ENCODE measurements around the gene LRSAM1.

LRSAM1 gene

DNA sequence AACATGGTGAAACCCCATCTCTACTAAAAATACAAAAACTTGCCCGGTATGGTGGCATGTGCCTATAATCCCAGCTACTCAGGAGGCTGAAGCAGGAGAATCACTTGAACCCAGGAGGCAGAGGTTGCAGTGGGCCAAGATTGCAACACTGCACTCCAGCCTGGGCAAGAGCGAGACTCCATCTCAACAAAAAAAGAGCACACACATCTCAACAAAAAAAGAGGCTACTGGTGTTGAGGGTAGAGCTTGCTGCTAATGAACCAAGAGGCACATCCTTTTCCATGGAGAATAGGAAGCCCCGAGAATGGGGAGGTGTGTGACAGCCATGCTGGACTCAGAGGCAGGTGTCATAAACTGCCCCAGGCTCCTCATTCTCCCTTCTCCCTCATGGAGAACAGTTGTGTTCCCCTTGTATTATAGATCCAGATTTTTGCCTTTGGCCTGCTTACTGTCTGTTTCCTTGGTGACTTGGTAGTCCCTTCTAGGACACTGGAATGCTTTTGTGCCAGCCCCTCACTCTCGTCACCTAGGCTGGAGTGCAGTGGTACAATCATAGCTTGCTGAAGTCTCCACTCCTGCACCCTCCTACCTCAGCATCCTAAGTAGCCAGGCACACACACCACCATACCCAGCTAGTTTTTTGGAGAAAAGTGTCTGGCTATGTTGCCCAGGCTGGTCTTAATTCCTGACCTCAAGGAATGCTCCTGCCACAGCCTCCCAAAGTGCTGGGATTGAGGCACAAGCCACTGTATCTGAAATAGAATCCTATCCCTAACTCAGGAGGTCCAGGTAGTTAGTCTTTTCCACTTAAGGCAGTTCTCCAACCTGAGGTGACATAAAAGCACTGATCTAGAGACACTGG, 5.2 kb upstream of the LRSAM1 start:
- peaks cover 37% of the 10 kb centered on the region for H3K4me1 Mint-ChIP-seq (ENCODE audit: low read depth)
- no peaks in the 10 kb centered on the region for H3K27me3 Mint-ChIP-seq
- H3K27ac Mint-ChIP-seq = peak overlapping the region; percentile 89
- H3K36me3 Mint-ChIP-seq = peaks cover 37% of the 10 kb centered on the region
- H3K9me3 Mint-ChIP-seq (ENCODE audit: low read depth) = no peaks in the 10 kb centered on the region
- H3K4me3 Mint-ChIP-seq = peak overlapping the region; percentile 5

DNA sequence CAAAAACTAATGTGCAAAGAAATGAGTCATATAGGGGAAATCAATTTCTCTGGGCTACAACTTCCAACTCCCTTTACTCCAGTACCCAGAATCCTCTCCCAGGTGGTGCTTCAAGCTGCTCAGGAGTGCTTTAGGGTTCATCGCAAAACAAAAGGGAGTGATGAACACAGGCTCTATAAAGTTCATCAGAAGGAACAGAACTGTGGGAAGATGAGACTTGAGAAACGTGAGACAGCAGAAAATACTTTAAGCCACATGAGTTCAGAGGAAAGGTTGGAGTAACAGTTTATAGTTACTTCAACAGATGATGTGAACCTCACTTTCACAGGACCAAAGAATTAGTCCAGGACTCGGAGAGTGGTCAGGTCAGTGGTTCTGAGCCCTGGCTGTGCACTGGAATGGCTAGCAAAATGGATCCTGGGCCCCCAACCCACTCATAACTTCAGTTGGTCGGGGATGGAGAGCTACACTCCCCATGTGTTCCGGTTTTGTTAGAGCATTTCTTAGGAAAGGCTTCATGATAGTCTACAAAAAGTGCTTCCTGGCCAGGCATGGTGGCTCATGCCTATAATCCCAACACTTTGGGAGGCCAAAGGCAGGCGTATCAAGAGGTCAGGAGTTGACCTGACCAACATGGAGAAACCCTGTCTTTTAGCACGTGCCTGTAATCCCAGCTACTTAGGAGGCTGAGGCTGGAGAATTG, 4.4 kb upstream of the LRSAM1 start:
- peak overlapping the region; percentile 96 for H3K4me3 Mint-ChIP-seq
- H3K36me3 Mint-ChIP-seq = peaks cover 37% of the 10 kb centered on the region

DNA sequence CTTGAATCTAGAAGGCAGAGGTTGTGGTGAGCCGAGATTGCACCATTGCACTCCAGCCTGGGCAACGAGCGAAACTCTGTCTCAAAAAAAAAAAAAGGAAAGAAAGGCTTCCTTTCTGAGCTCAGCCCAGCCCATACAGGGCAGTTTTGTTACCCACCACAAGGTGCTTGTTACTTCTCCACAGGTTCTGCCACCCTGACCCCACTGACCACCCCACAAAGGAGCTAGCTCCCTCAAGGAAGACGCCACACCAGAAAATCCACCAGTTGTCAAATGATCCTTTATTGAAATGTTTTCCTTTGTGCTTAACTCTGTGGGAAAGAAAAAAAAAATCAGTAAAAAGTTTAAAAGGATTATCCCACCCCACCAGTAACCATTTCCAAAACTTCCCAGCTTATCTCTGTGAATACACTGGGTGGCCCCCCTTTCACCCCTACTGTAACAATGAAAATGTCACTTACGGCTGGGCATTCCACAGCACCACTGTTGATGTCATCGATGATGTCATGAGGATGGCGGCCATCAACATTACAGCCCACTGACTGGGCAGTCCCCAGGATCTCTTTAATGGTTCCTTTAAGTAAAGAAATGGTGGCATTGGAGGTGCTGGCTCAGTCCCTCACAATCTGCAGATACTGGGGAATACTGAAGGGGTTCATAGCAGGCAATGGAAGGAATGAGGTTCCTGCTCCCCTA, 3.7 kb upstream of the LRSAM1 start:
- Mint-ChIP-seq H3K27ac (peak overlapping the region; percentile 97), H3K9me3 (ENCODE audit: low read depth) (no peaks in the 10 kb centered on the region), H3K36me3 (peaks cover 36% of the 10 kb centered on the region), H3K4me3 (peak overlapping the region; percentile 96), H3K4me1 (ENCODE audit: low read depth) (peaks cover 40% of the 10 kb centered on the region), H3K27me3 (no peaks in the 10 kb centered on the region)

More for the DNA sequence above, 4.4 kb upstream of the LRSAM1 start:
- H3K27me3 Mint-ChIP-seq = no peaks in the 10 kb centered on the region
- no peaks in the 10 kb centered on the region for H3K9me3 Mint-ChIP-seq (ENCODE audit: low read depth)
- peak overlapping the region; percentile 97 for H3K27ac Mint-ChIP-seq
- H3K4me1 Mint-ChIP-seq (ENCODE audit: low read depth) = peaks cover 37% of the 10 kb centered on the region

DNA sequence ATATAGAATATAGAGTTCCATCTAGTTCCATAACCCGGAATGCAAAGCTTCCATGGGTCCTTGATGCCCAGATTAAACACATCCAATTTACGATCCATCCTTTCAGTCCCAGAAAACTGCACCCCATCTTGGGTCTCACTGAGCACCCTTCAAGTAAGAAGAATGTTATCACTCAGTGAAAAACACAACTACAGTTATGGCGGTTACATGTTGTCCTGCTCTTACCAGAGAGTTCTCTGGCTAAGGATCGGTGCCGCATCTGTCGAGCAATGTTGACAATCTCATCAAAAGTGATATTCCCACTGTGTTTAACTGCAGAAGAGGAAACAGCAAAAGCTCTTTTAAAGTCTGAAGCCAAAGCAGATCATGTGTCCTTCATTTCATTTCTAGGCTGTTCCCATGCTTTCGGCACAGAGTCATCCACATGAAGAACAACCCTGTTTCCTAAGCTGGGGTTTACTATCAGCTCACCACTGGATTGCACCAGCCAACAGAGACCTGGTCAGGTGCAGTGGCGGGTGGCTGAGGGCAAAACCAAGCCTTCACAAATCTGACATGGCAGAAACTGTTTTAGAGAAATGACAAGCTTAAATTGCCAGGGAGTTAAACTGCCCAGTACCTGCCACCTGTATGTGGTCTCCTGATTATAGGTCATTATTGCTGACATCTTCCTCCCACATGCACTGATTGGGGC, 3.1 kb upstream of the LRSAM1 start:
- H3K27ac Mint-ChIP-seq = peak overlapping the region; percentile 97
- H3K4me1 Mint-ChIP-seq (ENCODE audit: low read depth) = peaks cover 40% of the 10 kb centered on the region
- no peaks in the 10 kb centered on the region for H3K27me3 Mint-ChIP-seq
- H3K9me3 Mint-ChIP-seq (ENCODE audit: low read depth) = no peaks in the 10 kb centered on the region
- H3K36me3 Mint-ChIP-seq = peaks cover 36% of the 10 kb centered on the region
- H3K4me3 Mint-ChIP-seq = peak overlapping the region; percentile 96

DNA sequence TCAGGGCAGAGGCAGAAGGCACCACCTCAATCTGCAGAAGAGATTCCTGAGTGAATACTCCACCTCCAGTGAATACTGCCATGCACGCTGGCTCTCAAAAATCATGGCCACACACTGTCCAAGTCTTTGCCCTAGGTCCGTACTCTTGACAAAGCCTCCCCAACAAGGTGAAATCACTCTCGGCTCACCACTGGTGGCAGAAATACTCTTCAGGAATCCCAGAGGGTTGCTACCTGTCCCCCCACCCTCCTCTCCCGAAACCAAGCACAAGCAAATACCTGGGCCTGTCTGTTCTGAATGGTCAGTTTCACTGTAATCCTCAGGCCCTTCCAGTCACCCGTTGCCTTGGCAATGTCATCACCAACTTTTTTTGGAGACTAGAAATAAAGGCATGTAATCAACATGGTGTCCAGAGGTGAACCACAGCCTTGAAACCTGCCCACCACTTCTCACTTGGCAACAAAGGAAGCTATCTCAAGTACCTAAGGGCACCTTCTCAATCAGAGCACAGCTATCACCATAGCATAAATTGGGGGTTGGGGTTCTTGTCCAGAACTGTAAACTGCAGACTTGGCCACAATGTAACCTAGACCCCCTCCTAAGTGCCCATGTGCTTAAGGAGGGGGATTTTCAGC, 1.9 kb upstream of the LRSAM1 start:
- Mint-ChIP-seq H3K36me3 (peaks cover 33% of the 10 kb centered on the region), H3K27ac (peak overlapping the region; percentile 97), H3K27me3 (no peaks in the 10 kb centered on the region), H3K9me3 (ENCODE audit: low read depth) (no peaks in the 10 kb centered on the region), H3K4me3 (peak overlapping the region; percentile 96), H3K4me1 (ENCODE audit: low read depth) (peaks cover 42% of the 10 kb centered on the region)

DNA sequence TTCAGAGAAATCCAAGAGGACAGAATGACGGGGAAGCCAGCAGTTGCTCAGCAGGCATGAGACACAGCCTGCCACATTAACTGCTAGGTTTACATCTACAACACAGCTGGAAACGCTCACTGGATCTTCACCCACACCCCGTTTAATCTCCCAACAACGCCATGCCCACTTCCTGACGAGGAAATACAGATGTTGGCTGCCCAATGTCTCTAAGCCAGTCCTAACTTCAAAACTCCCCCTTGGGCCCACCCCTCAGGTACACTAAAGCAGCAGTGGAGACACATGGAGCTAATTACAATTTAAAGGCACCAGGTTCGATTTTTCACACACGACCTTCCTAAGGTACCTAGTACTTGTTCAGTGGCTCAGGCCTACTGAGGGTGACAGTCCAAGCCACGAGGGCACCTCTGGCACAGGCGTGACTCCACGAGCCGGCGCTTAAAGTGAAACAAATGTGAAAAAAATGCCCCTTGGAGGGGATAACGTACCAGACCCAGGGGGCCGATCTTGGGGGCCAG, 1.0 kb upstream of the LRSAM1 start:
- H3K36me3 Mint-ChIP-seq = peaks cover 30% of the 10 kb centered on the region

DNA sequence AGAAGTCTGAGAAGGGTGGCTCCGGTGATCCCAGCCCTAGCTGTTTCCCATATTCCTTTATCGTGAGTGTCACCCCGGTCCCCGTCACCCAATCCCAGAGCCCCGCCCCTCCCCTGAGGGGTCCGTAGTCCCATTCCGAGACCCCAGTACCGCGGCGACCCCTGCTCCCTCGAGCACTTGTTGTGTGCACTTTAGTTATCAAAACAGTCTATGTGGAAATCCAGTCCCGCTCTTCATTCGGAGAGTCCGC, 223 bp downstream of the LRSAM1 start:
- peak overlapping the region; percentile 97 for H3K27ac Mint-ChIP-seq
- H3K27me3 Mint-ChIP-seq = no peaks in the 10 kb centered on the region
- H3K4me1 Mint-ChIP-seq (ENCODE audit: low read depth) = peaks cover 36% of the 10 kb centered on the region
- peaks cover 27% of the 10 kb centered on the region for H3K36me3 Mint-ChIP-seq
- H3K9me3 Mint-ChIP-seq (ENCODE audit: low read depth) = no peaks in the 10 kb centered on the region
- peak overlapping the region; percentile 96 for H3K4me3 Mint-ChIP-seq

More for the DNA sequence above, 1.0 kb upstream of the LRSAM1 start:
- Mint-ChIP-seq H3K4me3 (peak overlapping the region; percentile 96), H3K4me1 (ENCODE audit: low read depth) (peaks cover 42% of the 10 kb centered on the region), H3K27me3 (no peaks in the 10 kb centered on the region), H3K9me3 (ENCODE audit: low read depth) (no peaks in the 10 kb centered on the region), H3K27ac (peak overlapping the region; percentile 97)

DNA sequence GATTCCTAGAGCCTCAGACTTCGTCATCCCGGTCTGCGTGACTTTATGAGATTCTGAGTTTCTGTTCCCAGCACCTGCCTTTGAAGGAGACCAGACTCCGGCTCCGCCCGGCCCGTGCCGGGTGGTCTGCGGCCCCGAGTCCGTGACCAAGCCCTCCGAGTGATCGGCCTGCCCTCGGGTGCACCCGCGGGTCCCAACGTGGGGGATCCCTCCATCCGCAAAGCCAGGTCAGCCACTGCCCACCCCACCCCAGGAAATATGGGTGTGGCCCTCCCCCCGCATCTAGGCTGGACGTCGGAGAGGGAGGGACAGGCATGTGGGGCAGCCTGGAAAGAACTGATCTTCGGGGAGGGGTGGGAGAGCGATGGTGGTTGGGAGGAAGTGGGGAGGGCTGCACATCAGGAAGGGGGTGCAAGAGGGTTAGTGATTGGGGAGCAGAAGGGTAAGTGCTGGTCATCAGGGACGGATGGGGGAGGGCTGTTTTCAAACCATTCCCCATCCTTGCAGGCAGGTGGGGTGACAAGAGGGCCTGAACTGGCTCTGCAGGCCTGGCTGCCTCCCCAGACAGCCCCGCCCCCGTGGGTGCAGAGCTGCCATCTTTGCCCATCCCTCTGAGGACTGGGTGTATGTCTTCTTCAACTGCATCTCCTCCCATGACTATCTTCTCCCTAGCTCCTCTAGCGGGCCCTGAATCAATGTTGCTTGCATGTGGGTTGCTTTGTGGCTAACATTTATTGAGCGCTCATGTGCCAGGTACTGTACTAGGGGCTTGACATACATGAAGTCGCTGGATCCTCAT, 747 bp downstream of the LRSAM1 start:
- Mint-ChIP-seq H3K9me3 (ENCODE audit: low read depth) (no peaks in the 10 kb centered on the region), H3K27ac (peak overlapping the region; percentile 97), H3K27me3 (no peaks in the 10 kb centered on the region), H3K36me3 (peaks cover 24% of the 10 kb centered on the region), H3K4me3 (peak overlapping the region; percentile 96), H3K4me1 (ENCODE audit: low read depth) (peaks cover 33% of the 10 kb centered on the region)

DNA sequence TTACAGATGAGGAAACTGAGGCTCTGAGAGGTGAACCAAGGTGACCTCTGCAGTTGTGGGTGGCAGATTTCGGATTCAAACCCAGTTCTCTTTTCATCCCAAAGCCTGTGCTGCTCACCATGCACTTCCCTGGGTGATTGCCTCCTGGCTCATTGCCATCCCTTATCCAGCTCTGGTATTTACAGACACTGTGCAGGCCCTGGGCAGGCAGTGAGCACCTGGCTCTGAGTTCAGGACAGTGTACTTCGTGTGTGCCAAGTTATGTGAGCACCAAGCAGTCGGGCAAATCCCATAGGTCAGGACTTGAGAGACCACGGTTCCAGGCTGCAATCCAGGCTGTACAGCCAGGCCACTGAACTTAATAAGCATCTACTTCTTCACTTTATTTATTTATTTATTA, 1.4 kb downstream of the LRSAM1 start:
- H3K4me1 Mint-ChIP-seq (ENCODE audit: low read depth) = peaks cover 29% of the 10 kb centered on the region
- H3K27ac Mint-ChIP-seq = no peak overlapping the region
- no peaks in the 10 kb centered on the region for H3K27me3 Mint-ChIP-seq
- peaks cover 21% of the 10 kb centered on the region for H3K36me3 Mint-ChIP-seq
- H3K4me3 Mint-ChIP-seq = peak overlapping the region; percentile 96
- H3K9me3 Mint-ChIP-seq (ENCODE audit: low read depth) = no peaks in the 10 kb centered on the region

DNA sequence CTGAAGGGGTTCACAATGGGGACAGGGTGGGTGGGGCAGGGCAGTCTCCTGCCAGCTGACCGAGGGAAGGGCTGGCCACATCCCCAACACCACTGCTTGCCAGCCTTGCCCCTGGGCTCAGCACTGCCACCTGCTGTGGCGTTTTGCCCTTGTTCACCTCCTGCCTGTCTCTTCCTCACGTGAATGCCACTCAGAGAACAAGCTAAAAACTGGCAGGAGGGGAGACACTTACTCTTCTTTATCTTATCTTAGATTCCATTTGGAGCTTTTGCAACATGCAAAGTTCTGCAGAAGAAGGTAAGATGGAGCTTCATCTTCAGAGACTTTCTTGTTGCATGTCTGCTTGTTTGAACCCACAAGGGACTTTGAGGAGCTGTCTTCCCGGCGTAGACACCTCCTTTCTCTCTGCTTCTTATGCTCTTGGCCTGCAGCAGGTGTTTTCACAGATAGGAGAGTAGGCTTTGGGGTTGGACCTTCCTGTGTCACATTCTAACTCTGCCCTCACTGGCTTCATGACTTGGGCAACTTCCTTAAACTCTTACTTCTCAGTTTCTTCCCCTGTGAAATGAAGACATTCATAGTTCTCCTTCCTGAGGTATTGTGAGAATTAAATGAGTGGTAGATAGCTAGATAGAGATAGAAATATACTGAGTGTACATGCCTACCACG, 4.1 kb downstream of the LRSAM1 start:
- no peaks in the 10 kb centered on the region for H3K36me3 Mint-ChIP-seq
- H3K4me3 Mint-ChIP-seq = no peak overlapping the region
- H3K9me3 Mint-ChIP-seq (ENCODE audit: low read depth) = no peaks in the 10 kb centered on the region
- no peaks in the 10 kb centered on the region for H3K27me3 Mint-ChIP-seq
- H3K27ac Mint-ChIP-seq = no peak overlapping the region
- H3K4me1 Mint-ChIP-seq (ENCODE audit: low read depth) = peaks cover 7% of the 10 kb centered on the region

DNA sequence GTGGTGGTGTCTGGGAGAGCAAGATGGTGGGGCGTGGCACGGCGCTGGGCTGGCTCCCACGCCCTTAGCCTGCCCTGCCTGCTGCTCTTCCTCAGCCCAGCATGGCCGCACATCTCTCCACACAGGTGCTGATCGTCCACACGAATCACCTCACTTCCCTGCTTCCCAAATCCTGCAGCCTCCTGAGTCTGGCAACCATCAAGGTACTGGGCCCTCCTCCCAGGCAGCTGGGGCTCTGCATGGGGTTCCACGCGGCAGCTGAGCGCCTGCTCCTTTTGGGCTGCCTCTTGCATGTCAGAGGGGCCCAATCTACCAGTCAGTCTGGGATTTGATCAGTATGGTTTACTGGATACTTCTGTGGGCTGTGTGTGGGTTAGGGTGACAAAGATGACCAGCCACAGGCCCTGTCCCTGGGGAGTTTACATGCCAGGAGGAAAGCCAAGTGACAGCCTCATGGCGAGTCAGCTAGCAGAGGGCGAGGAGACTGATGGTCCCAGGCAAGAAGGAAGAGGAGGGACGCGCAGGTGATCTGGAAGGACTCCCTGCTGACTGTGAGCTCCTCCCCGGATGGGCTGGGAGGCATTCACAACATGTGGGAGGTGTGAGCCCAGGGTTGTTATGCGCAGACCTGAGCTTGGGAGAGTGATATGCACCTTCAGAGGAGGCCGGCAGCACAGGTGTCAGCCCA, 6.0 kb downstream of the LRSAM1 start:
- Mint-ChIP-seq H3K27ac (no peak overlapping the region), H3K4me3 (no peak overlapping the region), H3K36me3 (peaks cover 3% of the 10 kb centered on the region), H3K9me3 (ENCODE audit: low read depth) (no peaks in the 10 kb centered on the region), H3K4me1 (ENCODE audit: low read depth) (peaks cover 5% of the 10 kb centered on the region), H3K27me3 (no peaks in the 10 kb centered on the region)

DNA sequence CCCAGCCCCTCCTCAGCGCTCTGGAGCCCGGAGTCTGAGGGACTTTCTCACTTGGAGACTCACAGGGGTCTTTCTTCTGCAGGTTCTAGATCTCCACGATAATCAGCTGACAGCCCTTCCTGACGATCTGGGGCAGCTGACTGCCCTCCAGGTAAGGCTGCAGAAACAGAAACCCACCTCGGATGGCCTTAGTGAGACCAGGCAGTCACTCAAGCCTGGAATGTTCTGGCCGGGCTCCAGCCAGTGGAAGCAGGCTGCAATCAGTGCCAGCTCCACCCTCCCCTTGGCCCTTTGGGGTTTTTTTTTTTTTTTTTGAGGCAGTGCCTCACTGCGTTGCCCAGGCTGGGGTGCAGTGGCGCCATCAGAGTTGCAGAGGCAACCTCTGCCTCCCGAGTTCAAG, 7.6 kb downstream of the LRSAM1 start:
- Mint-ChIP-seq H3K4me1 (ENCODE audit: low read depth) (no peaks in the 10 kb centered on the region), H3K9me3 (ENCODE audit: low read depth) (no peaks in the 10 kb centered on the region), H3K27ac (no peak overlapping the region), H3K27me3 (no peaks in the 10 kb centered on the region), H3K4me3 (no peak overlapping the region), H3K36me3 (peaks cover 3% of the 10 kb centered on the region)

DNA sequence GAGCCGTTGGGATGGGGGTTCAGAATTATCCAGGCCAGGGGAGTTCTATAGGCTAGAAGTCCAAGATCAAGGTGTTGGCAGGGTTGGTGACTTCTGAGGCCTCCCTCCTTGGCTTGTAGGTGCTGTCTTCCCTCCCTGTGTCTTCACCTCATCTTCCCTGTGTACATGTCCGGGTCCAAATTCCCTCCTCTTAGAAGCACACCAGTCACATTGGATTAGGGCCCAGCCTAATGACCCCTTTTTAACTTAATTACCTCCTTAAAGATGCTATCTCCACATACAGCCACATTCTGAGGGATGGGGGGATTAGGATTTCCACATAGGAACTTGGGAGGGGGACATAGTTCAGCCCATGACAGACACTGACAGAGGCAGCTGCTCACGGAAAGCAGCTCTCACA, 12.1 kb downstream of the LRSAM1 start:
- H3K27me3 Mint-ChIP-seq = no peaks in the 10 kb centered on the region
- H3K4me3 Mint-ChIP-seq = no peak overlapping the region
- no peak overlapping the region for H3K27ac Mint-ChIP-seq
- H3K4me1 Mint-ChIP-seq (ENCODE audit: low read depth) = no peaks in the 10 kb centered on the region
- peaks cover 5% of the 10 kb centered on the region for H3K36me3 Mint-ChIP-seq
- no peaks in the 10 kb centered on the region for H3K9me3 Mint-ChIP-seq (ENCODE audit: low read depth)

Data from activated naive CD8-positive, alpha-beta T cell (primary cell).